GM21529 (cell line): ENCODE results near the gene OR8D2.
"Not testable (repeated sequence)": the region's sequence is repeated elsewhere in the genome, so short reads cannot be mapped to it uniquely, and the experiment has no call there.

ENCODE experiments used
- ATAC-seq: cut with Tn5 transposase; IDR thresholded peaks from one replicate; pipeline ENCODE4 v1.9.1; 2021; ENCODE audit not compliant: unreplicated experiment

The OR8D2 gene

GRCh38 chr11:124294687-124295086, 25.3 kb downstream of the OR8D2 start:
- no peak for ATAC-seq

DNA sequence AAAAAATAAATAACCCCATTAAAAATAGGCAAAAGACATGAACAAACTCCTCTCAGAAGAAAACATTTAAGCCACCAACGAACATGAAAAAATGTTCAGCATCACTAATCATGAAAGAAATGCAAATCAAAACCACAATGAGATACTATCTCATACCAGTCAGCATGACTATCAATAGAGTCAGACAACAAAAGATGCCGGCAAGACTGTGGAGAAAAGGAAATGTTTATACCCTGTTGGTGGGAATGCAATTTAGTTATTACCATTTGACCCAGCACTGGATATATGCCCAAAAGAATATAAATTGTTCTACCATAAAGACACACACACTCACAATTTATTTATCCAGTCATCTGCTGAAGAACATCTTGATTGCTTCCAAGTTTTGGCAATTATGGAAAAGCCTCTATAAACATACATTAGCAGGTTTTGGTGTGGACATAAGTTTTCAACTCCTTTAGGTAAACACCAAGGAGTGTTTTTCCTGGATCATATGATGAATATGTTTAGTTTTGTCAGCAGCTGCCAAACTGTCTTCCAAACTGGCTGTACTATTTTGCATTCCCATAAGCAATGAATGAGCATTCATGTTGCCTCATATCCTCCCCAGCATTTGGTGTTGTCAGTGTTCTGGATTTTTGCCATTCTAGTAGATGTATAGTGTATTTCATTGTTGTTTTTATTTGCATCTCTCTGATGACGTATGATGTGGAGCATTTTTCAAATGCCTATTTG, 34.2 kb downstream of the OR8D2 start:
- no peak for ATAC-seq

DNA sequence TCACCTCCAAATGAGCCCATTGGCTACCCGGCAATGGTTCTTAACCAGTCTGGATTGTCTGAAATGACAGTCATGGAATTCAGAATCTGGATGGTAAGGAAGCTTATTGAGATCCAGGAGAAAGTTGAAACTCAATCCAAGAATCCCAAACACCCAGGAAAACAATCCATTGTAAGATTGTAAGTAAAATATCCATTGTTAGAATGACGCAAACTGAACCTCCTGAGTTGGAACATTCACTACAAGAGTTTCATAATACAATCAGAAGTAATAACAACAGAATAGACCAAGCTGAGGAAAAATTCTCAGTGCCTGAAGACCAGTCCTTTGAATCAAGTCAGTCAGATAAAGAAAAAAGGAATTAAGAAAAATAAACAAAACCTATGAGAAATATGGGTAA, 41.7 kb downstream of the OR8D2 start:
- ATAC-seq, result no peak

- no peak for ATAC-seq
Measured at GRCh38 chr11:124277804-124278203, 42.2 kb downstream of the OR8D2 start.

DNA sequence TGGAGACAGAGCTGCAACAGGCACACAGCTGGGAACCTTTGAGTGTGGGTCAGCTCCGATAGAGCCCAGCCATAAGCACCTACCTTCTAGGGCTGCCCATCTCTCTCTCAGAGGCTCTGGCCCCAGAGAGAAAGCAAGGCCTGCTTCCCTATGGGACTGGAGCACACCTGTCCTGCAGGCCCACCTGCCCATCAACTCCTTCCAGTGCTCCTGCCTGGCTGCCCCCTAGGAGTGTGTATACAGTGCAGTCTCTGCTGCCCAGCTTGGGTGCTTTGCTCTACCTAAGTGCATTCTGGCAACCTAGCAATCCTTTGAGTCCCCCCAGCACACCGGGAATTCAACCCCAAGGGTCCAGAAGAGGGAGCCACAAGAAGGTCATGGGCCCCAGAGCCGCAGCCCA, 42.8 kb downstream of the OR8D2 start:
- no peak for ATAC-seq

DNA sequence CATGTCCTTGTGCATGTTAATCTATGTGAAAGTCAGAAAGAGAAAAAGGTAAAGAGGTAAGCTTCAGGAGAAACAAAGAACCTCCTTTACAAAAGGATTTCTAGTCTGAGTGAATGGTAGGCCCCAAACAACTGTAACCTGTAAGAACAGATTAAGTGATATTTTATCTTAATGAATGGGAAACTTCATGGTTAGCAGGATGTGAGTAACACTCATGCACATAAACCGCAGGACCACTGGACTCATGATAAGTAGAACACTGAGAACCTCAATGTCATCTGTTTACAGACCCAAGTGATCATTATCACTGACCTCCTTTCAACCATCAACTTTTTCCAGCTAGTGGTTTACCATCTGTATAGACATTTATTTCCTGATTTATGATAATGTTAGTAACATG, 43.9 kb downstream of the OR8D2 start:
- ATAC-seq, result no peak

GRCh38 chr11:124274000-124274399, 46.0 kb downstream of the OR8D2 start:
- ATAC-seq, result no peak

DNA sequence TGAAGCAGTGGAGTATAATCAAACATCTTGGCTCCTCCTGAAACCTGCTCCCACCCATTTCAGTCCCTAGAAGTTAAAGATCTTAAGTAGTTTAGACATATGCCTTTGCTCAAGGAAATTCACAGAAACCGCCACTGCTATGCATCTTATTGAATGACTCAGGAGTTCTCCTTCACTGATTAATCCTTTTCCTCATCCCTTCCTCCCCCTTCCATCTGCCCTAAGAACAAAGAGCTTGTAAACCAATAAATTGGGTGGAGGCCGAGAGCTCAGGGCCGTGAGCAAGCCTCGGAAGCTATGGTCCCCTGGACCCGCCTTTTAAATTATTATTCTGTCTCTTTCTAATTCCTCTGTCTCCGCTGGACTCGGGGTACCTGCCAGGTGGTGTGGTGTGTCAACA, 49.1 kb downstream of the OR8D2 start:
- ATAC-seq, result not testable (repeated sequence)
